HCT116 (cell line): ENCODE results near the gene TPRKB. TPM values are rescaled to one million over a fixed set of nuclear protein-coding genes. Genes with fewer than 3 reads are reported as not detected.
"Not testable (repeated sequence)": the region's sequence is repeated elsewhere in the genome, so short reads cannot be mapped to it uniquely, and the experiment has no call there.

Experiments
- ATAC-seq: fragments of 200-7000 bp; cut with Tn5 transposase; 2 replicates; pipeline ENCODE4 v1.9.1; 2020; ENCODE audit warnings: mild to moderate bottlenecking, moderate library complexity
- BruUV-seq: library from RNA; stranded (reverse); fragments of 400-500 nt; replicated peaks from 2 replicates; lab custom pipeline; 2021; lab: Mats Ljungman, UMichigan
- CTCF ChIA-PET: fragments of 300-600 bp; sonication (Branson Sonifier 250); formaldehyde crosslinking; loops from one replicate; lab custom pipeline; 2021; ENCODE audit warnings: antibody characterized with exemption; lab: Charles Lee
- POLR2A ChIA-PET: fragments of 300-600, 350-600 bp; sonication (Branson Sonifier 250); formaldehyde crosslinking; loops from one replicate; lab custom pipeline; 2021; ENCODE audit warnings: antibody characterized with exemption; lab: Charles Lee
- RAD21 ChIA-PET, 2 experiments: fragments of 300-600 bp; sonication (Branson Sonifier 250); formaldehyde crosslinking; loops; one replicate each; lab custom pipeline; 2023; ENCODE audit warnings: low total read pairs in 2 of 2; ENCODE audit not compliant: uncharacterized antibody in 2 of 2, unreplicated experiment in 2 of 2, low non-redundant PET in 1 of 2; lab: Charles Lee
- DNase-seq: peaks from one replicate; pipeline ENCODE4 v3.0.0-alpha.2; 2010; ENCODE audit warnings: low read depth, low spot score
- H2AFZ ChIP-seq: fragments of 200-600 bp; shearing (Covaris generic), sonication (generic); 2 replicates; pipeline ENCODE4 v1.6.1; 2017; ENCODE audit warnings: low read depth, mixed run types, mixed read lengths, antibody characterized with exemption, low read length; ENCODE audit not compliant: poor library complexity, severe bottlenecking
- H3K27ac ChIP-seq: 2 replicates; pipeline ENCODE4 v1.5.1; 2012; ENCODE audit warnings: low read depth, low read length
- H3K27me3 ChIP-seq: fragments of 200-600 bp; sonication (generic); 2 replicates; pipeline ENCODE4 v1.6.1; 2016; ENCODE audit warnings: mixed run types, low read length, mixed read lengths; ENCODE audit not compliant: insufficient read depth
- H3K36me3 ChIP-seq, 2 experiments: fragments of 200-500 bp in 1 of 2; fragments of 200-600 bp in 1 of 2; sonication (Bioruptor generic) in 1 of 2; sonication (generic) in 1 of 2; 2 replicates each; pipeline versions ENCODE4 v1.5.1 to v1.6.1; 2014 to 2016; ENCODE audit warnings: low read length in 2 of 2, inconsistent platforms in 1 of 2, mixed read lengths in 1 of 2, mixed run types in 1 of 2; ENCODE audit not compliant: insufficient read depth in 2 of 2, control insufficient read depth in 1 of 2
- H3K4me1 ChIP-seq, 2 experiments: fragments of 200-600 bp in 1 of 2; sonication (generic) in 1 of 2; 2 replicates each; pipeline versions ENCODE4 v1.5.1 to v1.6.1; 2012 to 2017; ENCODE audit warnings: low read length in 2 of 2, inconsistent platforms in 1 of 2, mild to moderate bottlenecking in 1 of 2, mixed read lengths in 1 of 2, mixed run types in 1 of 2, moderate library complexity in 1 of 2; ENCODE audit not compliant: insufficient read depth in 2 of 2, control insufficient read depth in 1 of 2
- H3K4me2 ChIP-seq: fragments of 200-600 bp; sonication (generic); 2 replicates; pipeline ENCODE4 v1.6.1; 2017; ENCODE audit warnings: mixed run types, low read length, mixed read lengths
- H3K4me3 ChIP-seq, 2 experiments: fragments of 200-600 bp in 1 of 2; sonication (generic) in 1 of 2; replicated peaks in 1 of 2; 2 replicates each; pipeline ENCODE4 v1.5.1; 2011 to 2016; ENCODE audit warnings: low read length in 2 of 2, control low read depth in 1 of 2, low read depth in 1 of 2, mild to moderate bottlenecking in 1 of 2, mixed read lengths in 1 of 2, mixed run types in 1 of 2
- H3K79me2 ChIP-seq: fragments of 200-600 bp; sonication (generic); 2 replicates; pipeline ENCODE4 v1.6.1; 2017; ENCODE audit warnings: mild to moderate bottlenecking, mixed run types, low read length, moderate library complexity, mixed read lengths; ENCODE audit not compliant: insufficient read depth
- H3K9ac ChIP-seq: fragments of 200-600 bp; sonication (generic); 2 replicates; pipeline ENCODE4 v1.6.1; 2016; ENCODE audit warnings: low read length, mixed read lengths
- H3K9me2 ChIP-seq: fragments of 200-600 bp; sonication (generic), shearing (Covaris generic); 2 replicates; pipeline ENCODE4 v1.6.1; 2017; ENCODE audit warnings: mixed run types, mild to moderate bottlenecking, moderate library complexity; ENCODE audit not compliant: insufficient read depth
- H3K9me3 ChIP-seq, 2 experiments: fragments of 200-500 bp in 1 of 2; fragments of 200-600 bp in 1 of 2; sonication (Bioruptor generic) in 1 of 2; sonication (generic) in 1 of 2; 2 replicates each; pipeline ENCODE4 v1.6.1; 2014 to 2017; ENCODE audit warnings: low read length in 2 of 2, mixed read lengths in 2 of 2, inconsistent platforms in 1 of 2, low read depth in 1 of 2, mild to moderate bottlenecking in 1 of 2, mixed run types in 1 of 2, moderate library complexity in 1 of 2; ENCODE audit not compliant: control insufficient read depth in 1 of 2, insufficient read depth in 1 of 2
- H4K20me1 ChIP-seq: fragments of 200-600 bp; sonication (generic), shearing (Covaris generic); 2 replicates; pipeline ENCODE4 v1.6.1; 2017; ENCODE audit warnings: mixed run types, mild to moderate bottlenecking, moderate library complexity; ENCODE audit not compliant: insufficient read depth
- EGR1 ChIP-seq: IDR thresholded peaks from 2 replicates; pipeline ENCODE4 v1.6.1; 2012; ENCODE audit warnings: low read depth
- ELF1 ChIP-seq: IDR thresholded peaks from 2 replicates; pipeline ENCODE4 v1.6.1; 2012; ENCODE audit warnings: low read depth, borderline replicate concordance
- FOSL1 ChIP-seq: IDR thresholded peaks from 2 replicates; pipeline ENCODE4 v1.6.1; 2012; ENCODE audit warnings: low read depth
- POLR2A ChIP-seq: IDR thresholded peaks from 2 replicates; pipeline ENCODE4 v1.7.0; 2011; ENCODE audit warnings: borderline replicate concordance; ENCODE audit not compliant: insufficient read depth, insufficient read length; ENCODE audit errors: extremely low read depth
- SP1 ChIP-seq: IDR thresholded peaks from 2 replicates; pipeline ENCODE4 v1.6.1; 2012; ENCODE audit warnings: low read depth
- SRF ChIP-seq: IDR thresholded peaks from 2 replicates; pipeline ENCODE4 v1.6.1; 2012; ENCODE audit warnings: low read depth
- YY1 ChIP-seq: IDR thresholded peaks from 2 replicates; pipeline ENCODE4 v1.6.1; 2011; ENCODE audit warnings: low read length, low read depth, moderate library complexity, mild to moderate bottlenecking; ENCODE audit not compliant: insufficient replicate concordance; ENCODE audit errors: extremely low read depth
- intact Hi-C: fragments of 100-400 bp; cut with micrococcal nuclease; formaldehyde crosslinking; loops from 2 replicates; pipeline ENCODE4 v1.10.0; 2022
- total RNA-seq: library from RNA; stranded (reverse); gene quantifications from one replicate; pipeline ENCODE4 v1.2.1, GENCODE V29; 2021; ENCODE audit not compliant: unreplicated experiment
- TF ChIP-seq, protein P1 (sequence below): IDR thresholded peaks from 2 replicates; pipeline ENCODE4 v1.6.1; 2011; ENCODE audit warnings: mild to moderate bottlenecking, low read length, moderate library complexity; ENCODE audit not compliant: insufficient replicate concordance; ENCODE audit errors: extremely low read depth
- TF ChIP-seq, protein P2 (sequence below): IDR thresholded peaks from 2 replicates; pipeline ENCODE4 v1.6.1; 2012
- TF ChIP-seq, protein P3 (sequence below): IDR thresholded peaks from 2 replicates; pipeline ENCODE4 v1.6.1; 2012

The TPRKB gene
- total RNA-seq, 1 experiment from 2014 or later: 42.5 TPM

DNA sequence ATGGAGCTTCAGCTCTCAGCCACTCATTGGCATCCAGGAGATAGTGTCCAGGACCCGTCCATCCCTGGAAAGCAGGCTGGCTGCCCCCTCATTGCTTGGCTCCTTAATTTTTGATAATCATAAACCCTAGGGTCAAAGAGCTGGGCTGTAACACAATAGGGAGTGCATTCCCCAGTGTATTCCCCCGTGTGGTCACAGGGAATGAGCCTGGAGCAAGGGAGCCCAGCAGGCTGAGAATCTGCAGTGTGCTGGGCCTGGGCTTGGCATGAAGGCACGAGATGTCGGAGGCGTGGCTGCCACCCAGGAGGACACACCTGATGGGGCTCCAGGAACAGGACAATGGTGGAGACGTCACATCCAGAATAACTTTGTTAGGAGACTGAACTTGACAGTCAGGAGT lies 18.7 kb downstream of the TPRKB start:
- ATAC-seq: no peak

DNA sequence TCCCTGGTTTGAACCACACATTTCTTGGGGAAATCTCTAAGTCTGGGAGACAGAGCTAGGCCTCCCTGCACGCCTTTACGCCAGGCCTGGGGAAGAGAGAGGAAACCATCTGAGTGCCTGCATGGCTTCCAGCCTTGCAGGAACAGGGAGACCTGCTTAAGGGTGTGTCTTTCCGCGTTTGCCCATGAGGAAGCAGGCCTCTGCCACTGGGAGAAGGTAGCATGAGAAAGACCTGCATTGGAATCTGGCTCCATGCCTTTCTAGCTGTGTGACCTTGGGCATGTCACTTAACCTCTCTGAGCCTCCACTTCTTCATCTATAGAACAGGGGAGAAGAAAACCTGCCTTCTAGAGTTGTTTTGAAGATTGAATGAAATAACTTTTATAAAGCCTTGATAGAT lies 19.4 kb downstream of the TPRKB start:
- H3K79me2 ChIP-seq, H3K9me2 ChIP-seq, ATAC-seq, H3K9ac ChIP-seq, POLR2A ChIA-PET, H3K4me1 ChIP-seq, H3K4me2 ChIP-seq, H4K20me1 ChIP-seq, H3K27me3 ChIP-seq, H3K4me3 ChIP-seq, CTCF ChIA-PET, intact Hi-C loops, H3K36me3 ChIP-seq, H2AFZ ChIP-seq, H3K9me3 ChIP-seq, RAD21 ChIA-PET, H3K27ac ChIP-seq, DNase-seq, BruUV-seq: not testable (repeated sequence)

More for the DNA sequence above, 18.7 kb downstream of the TPRKB start:
- Histone ChIP-seq H3K36me3 (no peaks in the 10 kb centered on the region), H3K4me1 (no peaks in the 10 kb centered on the region), H2AFZ (no peak overlapping the region), H3K79me2 (no peaks in the 10 kb centered on the region), H4K20me1 (no peaks in the 10 kb centered on the region), H3K4me2 (no peak overlapping the region), H3K9me2 (no peaks in the 10 kb centered on the region), H3K9me3 (no peaks in the 10 kb centered on the region), H3K27me3 (0 out of 2 replicates have a peak, but pooled peaks cover 5% of the 10 kb centered on the region), H3K4me3 (no peak overlapping the region), H3K9ac (no peak overlapping the region), H3K27ac (no peak overlapping the region)
- ChIA-PET POLR2A (no interaction called here), CTCF (no interaction called here), RAD21 (no interaction called here)
- TF ChIP-seq YY1 (no peak), SP1 (no peak), SRF (no peak), FOSL1 (no peak), EGR1 (no peak), ELF1 (no peak), POLR2A (no peak)
- TF ChIP-seq, protein P1, sequence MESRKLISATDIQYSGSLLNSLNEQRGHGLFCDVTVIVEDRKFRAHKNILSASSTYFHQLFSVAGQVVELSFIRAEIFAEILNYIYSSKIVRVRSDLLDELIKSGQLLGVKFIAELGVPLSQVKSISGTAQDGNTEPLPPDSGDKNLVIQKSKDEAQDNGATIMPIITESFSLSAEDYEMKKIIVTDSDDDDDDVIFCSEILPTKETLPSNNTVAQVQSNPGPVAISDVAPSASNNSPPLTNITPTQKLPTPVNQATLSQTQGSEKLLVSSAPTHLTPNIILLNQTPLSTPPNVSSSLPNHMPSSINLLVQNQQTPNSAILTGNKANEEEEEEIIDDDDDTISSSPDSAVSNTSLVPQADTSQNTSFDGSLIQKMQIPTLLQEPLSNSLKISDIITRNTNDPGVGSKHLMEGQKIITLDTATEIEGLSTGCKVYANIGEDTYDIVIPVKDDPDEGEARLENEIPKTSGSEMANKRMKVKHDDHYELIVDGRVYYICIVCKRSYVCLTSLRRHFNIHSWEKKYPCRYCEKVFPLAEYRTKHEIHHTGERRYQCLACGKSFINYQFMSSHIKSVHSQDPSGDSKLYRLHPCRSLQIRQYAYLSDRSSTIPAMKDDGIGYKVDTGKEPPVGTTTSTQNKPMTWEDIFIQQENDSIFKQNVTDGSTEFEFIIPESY: no peak
- TF ChIP-seq, protein P2, sequence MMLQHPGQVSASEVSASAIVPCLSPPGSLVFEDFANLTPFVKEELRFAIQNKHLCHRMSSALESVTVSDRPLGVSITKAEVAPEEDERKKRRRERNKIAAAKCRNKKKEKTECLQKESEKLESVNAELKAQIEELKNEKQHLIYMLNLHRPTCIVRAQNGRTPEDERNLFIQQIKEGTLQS: no peak
- TF ChIP-seq, protein P3, sequence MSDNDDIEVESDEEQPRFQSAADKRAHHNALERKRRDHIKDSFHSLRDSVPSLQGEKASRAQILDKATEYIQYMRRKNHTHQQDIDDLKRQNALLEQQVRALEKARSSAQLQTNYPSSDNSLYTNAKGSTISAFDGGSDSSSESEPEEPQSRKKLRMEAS: no peak
- BruUV-seq: no TSS peak
- intact Hi-C loops: no loop called here
- DNase-seq: no peak
